ENCODE data around the gene TEX19. TPM values are rescaled to one million over a fixed set of nuclear protein-coding genes. Genes with fewer than 3 reads are reported as not detected.

Gene TEX19
- total RNA-seq, 4 donors from 2014 or later, result not detected

DNA sequence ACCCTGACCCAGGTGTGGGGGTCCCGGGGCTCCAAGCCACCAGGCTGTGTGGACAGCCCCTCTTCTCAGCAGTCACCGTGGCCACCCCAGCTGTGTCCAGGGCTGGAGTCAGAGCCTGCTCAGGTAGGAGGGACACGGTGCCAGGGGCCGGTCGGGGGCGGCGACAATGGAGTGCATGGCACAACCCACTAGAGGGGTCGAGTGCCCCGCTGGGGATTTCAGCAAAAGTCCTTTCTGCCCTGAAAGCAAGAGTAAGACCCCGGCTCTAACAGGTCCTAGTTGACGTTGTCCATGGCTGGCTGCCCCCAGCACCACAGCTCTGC lies 23.8 kb downstream of the TEX19 start:
- TF ChIP-seq POLR2A (IDR thresholded peaks at IDR 0.05) (no peak), EP300 (IDR thresholded peaks at IDR 0.05) (no peak)
- peaks cover 74% of the 10 kb centered on the region for H3K27me3 ChIP-seq
- 82% methylated on average over 3 of the region's 11 CpGs for WGBS
- no peak for DNase-seq (ENCODE audit: low spot score in 2 of 2)
- H3K27ac ChIP-seq, result no peak overlapping the region
- H3K4me1 ChIP-seq, result peaks cover 42% of the 10 kb centered on the region
- H3K4me3 ChIP-seq, result no peak overlapping the region
- no peaks in the 10 kb centered on the region for H3K9me3 ChIP-seq
- no peaks in the 10 kb centered on the region for H3K36me3 ChIP-seq

DNA sequence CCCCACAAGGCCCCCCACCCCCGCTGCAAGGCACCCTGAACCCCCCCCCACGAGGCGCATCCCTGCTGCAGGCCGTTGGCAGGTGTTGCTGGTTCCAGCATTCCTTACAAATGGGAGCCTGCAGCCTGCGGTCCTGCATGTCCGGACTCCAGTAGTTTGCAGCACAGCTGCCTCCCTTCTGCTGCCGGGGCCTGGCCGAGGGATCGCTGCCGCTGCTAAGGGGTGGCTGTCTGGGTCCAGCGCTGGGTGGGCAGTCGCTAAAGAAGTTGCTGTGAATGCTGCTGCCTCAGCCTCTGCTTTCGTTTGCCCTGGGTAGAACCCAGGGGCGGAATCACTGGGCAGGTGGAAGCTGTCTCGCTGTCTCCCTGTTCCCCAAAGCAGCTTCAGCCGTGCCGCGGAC lies 24.4 kb downstream of the TEX19 start:
- 49% methylated on average over 9 of the region's 18 CpGs for WGBS
- Histone ChIP-seq H3K4me1 (peaks cover 42% of the 10 kb centered on the region), H3K27me3 (peaks cover 68% of the 10 kb centered on the region), H3K4me3 (no peak overlapping the region), H3K9me3 (no peaks in the 10 kb centered on the region), H3K36me3 (no peaks in the 10 kb centered on the region), H3K27ac (no peak overlapping the region)
- DNase-seq (ENCODE audit: low spot score in 2 of 2), result no peak
- TF ChIP-seq POLR2AphosphoS5 (IDR thresholded peaks at IDR 0.05), result no peak
- TF ChIP-seq CTCF (IDR thresholded peaks at IDR 0.05), result no peak
- TF ChIP-seq POLR2A (IDR thresholded peaks at IDR 0.05), result no peak
- TF ChIP-seq EP300 (IDR thresholded peaks at IDR 0.05), result no peak

- Histone ChIP-seq H3K36me3 (no peaks in the 10 kb centered on the region), H3K4me3 (no peak overlapping the region), H3K27me3 (peaks cover 62% of the 10 kb centered on the region), H3K27ac (no peak overlapping the region), H3K4me1 (peaks cover 42% of the 10 kb centered on the region), H3K9me3 (no peaks in the 10 kb centered on the region)
- no peak for TF ChIP-seq EP300 (IDR thresholded peaks at IDR 0.05)
- TF ChIP-seq POLR2AphosphoS5 (IDR thresholded peaks at IDR 0.05), result no peak
- no peak for TF ChIP-seq CTCF (IDR thresholded peaks at IDR 0.05)
- no peak for TF ChIP-seq POLR2A (IDR thresholded peaks at IDR 0.05)
- DNase-seq (ENCODE audit: low spot score in 2 of 2), result no peak
- 71% methylated on average over 10 of the region's 22 CpGs for WGBS
These were observed 25.1 kb downstream of the TEX19 start for GRCh38 chr17:82384051-82384729.

DNA sequence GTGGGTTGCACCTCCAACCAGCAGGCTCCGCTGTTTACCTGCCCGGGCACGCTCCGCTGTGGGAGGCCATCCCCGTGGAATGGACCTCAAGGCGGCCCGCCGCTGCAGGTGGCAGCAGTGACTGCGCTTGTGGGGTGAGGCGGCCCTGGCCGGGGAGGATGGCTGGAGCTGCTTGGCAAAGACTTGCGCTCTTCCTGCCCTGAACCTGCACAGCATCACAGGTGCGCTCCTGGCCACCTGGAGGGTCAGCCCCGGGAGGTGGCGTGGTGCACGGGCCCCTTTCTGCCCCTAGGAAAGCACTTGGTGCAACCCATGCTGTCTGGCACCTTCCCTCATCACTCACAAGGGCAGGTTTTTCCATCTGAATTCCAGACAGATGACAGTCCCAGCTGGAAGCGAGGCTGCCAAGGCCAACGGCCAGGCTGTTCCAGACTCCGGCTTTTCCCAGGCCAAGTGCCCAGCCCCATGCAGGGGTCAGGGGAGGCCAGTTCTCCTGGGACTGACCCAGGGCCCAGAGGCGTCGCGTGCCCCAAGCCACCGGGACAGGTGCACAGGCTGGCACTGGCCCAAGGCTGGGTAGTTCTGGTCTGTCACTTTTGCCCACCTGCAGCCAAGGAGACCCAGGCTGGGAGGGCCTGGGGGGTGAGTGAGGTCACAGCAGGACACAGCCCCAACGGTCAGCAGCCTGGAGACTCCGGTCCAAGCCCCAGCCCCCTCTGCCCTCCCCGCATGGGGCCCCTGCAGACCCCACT lies 25.9 kb downstream of the TEX19 start:
- no peak overlapping the region for H3K27ac ChIP-seq
- no peak for DNase-seq (ENCODE audit: low spot score in 2 of 2)
- WGBS, result 26% methylated on average over 21 of the region's 26 CpGs

DNA sequence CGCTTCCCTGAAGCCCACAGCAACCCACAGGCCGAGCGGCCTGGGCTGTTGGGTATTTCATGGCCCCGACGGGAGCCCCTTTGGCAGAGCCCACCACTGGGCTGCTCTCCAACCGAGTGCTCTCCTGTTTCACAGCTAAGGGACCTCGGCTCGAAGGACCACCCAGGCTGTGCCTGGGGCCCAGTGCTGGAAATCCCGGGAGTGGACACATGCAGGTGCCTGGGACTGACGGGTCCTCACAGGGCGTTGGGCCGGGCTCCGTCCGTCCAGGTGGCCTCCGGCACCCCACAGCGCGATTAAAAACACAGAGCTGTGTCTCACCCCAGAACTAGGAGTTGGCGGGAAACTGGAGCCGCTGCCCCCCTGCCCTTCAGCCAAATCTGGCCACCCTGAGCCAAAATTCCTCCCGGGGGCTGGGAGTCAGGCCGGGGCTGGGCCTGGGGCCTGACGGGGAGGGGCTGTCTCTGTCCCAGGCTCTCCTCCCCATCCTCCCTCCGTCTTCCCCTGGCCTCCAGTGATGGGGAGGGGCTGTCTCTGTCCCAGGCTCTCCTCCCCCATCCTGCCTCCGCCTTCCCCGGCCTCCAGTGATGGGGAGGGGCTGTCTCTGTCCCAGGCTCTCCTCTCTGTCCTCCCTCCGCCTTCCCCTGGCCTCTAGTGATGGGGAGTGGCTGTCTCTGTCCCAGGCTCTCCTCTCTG lies 26.7 kb downstream of the TEX19 start:
- Histone ChIP-seq H3K27me3 (peaks cover 50% of the 10 kb centered on the region), H3K27ac (no peak overlapping the region), H3K9me3 (no peaks in the 10 kb centered on the region), H3K4me1 (peaks cover 41% of the 10 kb centered on the region), H3K4me3 (no peak overlapping the region), H3K36me3 (no peaks in the 10 kb centered on the region)
- no peak for TF ChIP-seq POLR2AphosphoS5 (IDR thresholded peaks at IDR 0.05)
- TF ChIP-seq POLR2A (IDR thresholded peaks at IDR 0.05), result no peak
- TF ChIP-seq CTCF (IDR thresholded peaks at IDR 0.05), result no peak
- TF ChIP-seq EP300 (IDR thresholded peaks at IDR 0.05), result no peak
- no peak for DNase-seq (ENCODE audit: low spot score in 2 of 2)
- WGBS, result 14% methylated on average over 9 of the region's 26 CpGs

More for the DNA sequence above, 25.9 kb downstream of the TEX19 start:
- Histone ChIP-seq H3K36me3 (no peaks in the 10 kb centered on the region), H3K4me1 (peaks cover 42% of the 10 kb centered on the region), H3K4me3 (no peak overlapping the region), H3K9me3 (no peaks in the 10 kb centered on the region), H3K27me3 (peaks cover 56% of the 10 kb centered on the region)
- no peak for TF ChIP-seq CTCF (IDR thresholded peaks at IDR 0.05)
- no peak for TF ChIP-seq POLR2A (IDR thresholded peaks at IDR 0.05)
- no peak for TF ChIP-seq EP300 (IDR thresholded peaks at IDR 0.05)
- no peak for TF ChIP-seq POLR2AphosphoS5 (IDR thresholded peaks at IDR 0.05)
